GM18526 (cell line): ENCODE results near the gene NDRG2.

Source experiments
- POLR2A ChIP-seq: IDR thresholded peaks from 3 replicates; pipeline ENCODE4 v1.6.1; 2011; ENCODE audit not compliant: insufficient read length; ENCODE audit errors: extremely low read depth

Gene NDRG2

DNA sequence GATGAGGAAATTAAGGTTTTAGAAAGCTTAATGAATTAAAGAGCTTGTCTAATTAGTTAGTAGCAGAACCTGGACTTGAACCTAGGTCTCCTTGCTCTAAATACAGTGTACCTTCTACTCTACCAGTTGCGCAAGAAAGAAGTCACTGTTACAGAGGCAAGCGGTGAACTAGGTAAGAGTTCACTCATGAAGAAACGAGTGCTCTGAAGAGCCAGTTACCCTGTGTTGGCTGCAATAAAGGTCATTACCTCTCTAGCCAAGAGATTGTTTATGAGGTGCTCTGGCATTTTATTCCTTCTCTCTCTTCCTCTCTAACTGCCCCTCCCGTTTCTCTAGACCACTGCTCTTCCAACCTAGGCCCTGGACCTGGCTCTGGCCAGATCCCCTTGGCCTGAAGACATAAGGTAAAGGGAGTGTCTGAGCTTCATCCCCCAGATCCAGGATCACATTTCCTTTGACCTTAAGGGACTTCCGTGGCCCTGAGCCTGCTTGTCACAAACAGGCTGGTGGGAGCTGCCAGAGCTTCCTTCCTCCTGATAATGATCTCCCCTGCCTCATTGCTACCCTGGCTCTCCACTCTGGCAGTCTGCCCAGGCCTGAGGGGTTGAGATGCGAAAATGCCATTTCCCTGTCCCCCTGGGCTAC, 19.2 kb upstream of the NDRG2 start:
- TF ChIP-seq POLR2A: no peak

DNA sequence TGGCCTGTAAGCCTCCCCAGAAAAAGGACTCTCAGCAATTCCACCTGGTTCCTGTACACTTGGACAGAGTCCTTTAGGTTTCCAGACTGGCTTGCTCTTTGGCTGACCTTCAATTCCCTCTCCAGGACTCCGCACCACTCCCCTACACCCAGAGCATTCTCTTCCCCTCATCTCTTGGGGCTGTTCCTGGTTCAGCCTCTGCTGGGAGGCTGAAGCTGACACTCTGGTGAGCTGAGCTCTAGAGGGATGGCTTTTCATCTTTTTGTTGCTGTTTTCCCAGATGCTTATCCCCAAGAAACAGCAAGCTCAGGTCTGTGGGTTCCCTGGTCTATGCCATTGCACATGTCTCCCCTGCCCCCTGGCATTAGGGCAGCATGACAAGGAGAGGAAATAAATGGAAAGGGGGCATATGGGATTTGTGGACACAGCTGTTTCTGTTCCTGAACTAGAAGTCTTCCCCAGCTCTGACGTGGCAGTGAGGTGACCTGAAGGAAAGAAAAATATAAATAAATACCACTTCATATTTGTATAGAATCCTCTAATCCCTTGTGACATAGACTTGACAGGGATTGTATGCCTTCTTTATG, 18.6 kb upstream of the NDRG2 start:
- no peak for TF ChIP-seq POLR2A

DNA sequence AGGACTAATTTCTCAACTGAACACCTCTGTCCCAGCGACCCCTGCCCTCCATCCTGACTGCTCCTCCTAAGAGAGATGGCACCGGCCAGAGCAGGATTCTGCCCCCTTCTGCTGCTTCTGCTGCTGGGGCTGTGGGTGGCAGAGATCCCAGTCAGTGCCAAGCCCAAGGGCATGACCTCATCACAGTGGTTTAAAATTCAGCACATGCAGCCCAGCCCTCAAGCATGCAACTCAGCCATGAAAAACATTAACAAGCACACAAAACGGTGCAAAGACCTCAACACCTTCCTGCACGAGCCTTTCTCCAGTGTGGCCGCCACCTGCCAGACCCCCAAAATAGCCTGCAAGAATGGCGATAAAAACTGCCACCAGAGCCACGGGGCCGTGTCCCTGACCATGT, 18.1 kb upstream of the NDRG2 start:
- no peak for TF ChIP-seq POLR2A

DNA sequence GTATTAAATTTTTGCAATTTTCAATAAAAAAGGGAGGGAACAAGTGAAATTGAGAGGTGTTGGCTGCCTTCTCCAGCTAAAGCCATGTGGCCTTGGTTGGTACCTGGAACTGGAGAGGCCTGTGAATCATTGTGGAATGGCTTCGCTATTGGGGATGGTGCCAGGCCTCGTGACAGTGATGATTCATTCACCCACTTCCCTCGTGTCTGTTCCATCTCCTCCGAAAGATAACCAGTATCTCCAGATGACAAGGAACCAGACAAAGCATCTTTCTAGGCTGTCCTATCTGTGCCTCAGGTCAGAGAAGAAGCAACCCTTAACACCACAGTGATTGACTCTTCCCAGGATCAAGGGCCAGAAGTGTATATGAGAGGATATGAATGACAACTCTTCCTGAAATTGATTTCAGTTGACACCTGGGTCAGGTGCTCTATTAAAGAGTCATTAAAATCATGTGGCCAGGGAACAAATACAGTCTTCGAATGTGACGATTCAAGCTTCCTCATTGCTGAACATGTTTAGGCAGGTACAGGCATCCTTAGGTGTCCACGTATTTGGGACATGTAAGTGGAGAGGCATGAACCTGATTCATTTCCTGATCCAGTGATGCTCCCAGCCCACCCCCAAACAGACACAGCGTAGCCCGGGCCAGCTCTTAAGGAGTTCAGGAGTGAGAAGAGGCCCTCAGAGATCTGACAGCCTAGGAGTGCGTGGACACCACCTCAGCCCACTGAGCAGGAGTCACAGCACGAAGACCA, 17.0 kb upstream of the NDRG2 start, which contains the start of gene RNASE7:
Gene RNASE7 (plus strand): TSS at position 687 of the 758 bp plus-strand sequence. CDS start 631 bp downstream, outside the sequence.
- no peak for TF ChIP-seq POLR2A

DNA sequence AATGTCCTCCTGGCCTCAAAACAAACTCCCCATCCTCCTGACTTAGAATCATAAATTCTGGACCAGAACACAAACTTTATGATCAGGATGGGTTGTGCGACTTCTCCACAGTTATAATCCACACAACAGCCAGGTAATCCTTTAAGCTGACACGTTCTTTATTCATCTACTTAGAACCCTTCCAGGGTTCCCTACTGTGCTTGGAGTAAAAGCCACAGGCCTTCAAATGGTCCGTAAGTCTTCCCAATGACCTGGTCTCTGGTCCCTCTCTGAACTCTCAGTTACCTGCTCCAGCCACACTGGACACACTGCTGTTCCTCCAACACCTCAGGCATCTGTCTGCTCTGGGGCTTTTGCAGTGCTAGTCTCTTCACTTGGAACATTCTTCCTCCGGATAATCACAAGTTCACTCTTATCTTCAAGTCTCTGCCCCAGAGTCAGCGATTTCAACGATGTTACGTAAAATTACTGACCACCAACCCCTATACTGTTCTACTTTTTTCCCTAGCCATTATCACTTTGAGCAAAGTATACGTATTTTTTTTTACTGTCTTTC, 15.6 kb upstream of the NDRG2 start:
- TF ChIP-seq POLR2A: no peak

DNA sequence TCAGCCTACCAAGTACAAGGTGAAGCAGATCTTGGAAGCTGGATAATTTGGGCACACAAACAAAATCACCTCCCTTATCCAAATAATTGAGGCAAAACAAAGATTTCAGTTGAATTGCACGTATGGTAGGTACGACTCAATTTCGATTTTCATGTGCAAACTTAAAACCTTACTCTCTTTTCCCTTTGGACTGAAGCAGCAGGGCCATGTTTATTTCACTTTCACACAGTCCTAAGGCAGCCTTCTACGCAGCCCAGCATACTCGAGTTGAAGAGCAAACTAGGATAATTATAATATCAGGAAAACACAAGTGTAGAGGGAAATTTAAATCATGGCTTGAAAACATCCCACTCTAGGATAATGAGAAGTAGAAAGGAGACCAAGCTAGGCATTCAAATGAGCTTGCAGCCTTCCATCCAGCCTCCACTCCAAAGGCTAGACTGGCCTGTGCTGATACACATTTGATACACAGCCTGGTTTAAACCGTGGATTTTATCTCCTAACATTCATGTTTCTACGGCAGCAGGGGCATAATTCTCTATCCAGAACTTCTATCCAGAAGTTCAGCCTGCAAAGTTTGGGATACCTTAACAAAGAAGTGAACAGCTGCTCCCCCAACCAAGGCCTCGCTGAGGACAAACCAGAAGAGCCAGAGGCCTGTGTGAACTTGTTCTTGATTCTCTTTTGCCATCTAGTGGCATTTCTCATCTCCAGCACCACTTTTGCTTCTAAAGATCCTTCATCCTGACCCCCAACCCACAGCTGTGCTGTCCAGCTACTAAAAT, 14.9 kb upstream of the NDRG2 start:
- no peak for TF ChIP-seq POLR2A

DNA sequence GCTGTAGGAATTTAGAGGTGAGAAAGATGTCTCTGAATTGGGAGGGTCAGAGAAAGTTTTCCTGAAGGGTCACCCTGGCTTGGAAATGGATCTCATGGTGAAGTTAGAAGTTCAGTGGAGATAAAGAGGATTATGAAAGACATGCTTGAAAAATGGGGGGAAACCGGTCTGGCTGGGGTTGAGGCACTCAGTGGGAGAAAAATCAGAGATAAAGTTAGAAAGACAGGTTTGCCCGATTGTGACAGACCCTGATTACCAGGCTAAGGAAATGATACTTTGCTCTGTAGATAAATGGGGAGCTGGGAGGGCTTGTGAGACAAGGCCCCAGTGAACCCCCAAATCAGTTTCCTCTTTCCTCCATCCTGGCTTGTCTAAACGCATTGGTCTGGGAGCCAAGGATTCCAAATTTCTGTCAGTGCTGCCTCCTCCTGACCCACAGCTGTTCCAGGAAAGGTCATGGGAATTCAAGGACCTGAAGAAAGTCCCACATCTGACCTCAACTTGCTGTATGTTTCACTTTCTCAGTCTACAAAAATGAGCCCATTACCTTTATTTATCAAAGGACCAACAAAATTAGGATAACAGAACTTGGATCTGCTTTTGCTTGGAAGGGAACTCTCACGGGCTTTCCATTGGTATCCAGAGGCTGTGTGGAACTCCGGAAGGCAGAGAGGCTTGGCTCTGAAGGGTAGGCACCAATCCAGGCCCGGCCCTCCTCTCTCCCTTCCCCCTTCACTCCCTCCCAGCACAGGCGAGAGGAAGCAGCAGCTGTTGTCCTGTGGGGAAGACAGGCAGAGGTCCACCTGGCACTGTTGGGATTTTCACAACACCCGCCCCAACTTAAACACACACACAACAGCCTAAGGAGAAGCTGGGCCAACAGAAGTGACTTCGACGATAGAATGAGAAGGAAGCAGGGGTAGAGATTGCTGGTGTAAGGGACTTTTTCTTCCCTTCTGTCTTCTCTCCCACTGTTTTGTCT, 13.9 kb upstream of the NDRG2 start:
- no peak for TF ChIP-seq POLR2A

DNA sequence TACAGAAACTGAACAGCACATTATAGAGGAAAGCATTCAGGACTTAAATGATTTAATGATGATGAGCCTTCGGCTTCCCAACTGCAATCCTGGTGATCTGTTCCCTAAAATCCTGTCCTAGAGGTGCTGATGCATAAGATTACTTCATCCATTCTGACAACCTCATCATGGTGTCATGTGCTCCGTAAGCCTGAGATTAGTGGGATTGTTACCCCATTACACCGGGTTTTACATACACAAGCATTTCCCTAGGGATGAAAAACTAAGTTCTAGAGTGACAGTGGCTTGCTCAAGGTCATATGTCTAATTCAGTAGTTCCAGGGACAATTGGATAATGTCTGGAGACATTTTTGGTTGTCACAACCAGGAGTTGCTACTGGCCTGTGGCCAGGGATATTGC, 12.3 kb upstream of the NDRG2 start:
- no peak for TF ChIP-seq POLR2A

DNA sequence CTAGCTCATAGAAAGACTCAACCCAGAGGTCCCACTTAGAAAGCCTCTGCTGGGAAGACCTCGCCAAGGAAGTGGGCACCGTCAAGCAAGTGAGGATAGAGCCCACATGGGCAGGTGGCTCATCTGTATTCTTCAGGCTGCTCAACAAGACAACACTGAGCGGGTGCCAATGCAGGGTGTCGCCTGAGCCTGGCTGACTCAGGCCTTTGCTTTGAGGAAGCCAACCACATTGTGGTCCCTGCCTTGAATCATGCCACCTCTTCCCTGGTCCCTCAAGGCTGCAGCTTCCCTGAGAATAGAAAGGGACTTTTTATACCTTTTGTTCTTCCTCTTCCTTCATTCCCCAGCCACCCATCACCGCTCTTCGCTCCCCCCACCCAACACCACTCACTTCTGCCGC, 11.9 kb upstream of the NDRG2 start:
- no peak for TF ChIP-seq POLR2A

DNA sequence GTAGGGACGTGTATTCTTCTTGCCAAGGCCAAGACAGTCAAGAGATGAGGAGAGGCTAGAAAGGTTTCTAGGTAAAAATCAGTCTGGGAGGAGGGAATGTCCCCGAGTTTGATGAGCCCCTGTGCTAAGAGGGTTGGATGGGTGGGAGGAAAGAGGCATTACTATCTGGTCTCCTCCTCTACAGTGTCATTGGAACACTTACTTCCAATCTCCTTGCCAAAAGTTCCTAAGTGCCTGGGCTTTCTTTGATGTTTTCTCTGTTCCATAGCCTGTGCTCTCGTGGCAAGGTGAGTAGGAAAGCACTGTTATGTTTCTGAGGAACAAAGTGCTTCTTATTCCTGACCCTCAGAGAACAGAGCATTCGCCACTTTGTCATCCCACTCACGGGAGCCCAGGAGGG, 9.8 kb upstream of the NDRG2 start, which contains the start of gene RNASE13:
Gene RNASE13 (minus strand): TSS at position 101 of the 400 bp plus-strand sequence. CDS start 519 bp downstream, outside the sequence.
- no peak for TF ChIP-seq POLR2A

DNA sequence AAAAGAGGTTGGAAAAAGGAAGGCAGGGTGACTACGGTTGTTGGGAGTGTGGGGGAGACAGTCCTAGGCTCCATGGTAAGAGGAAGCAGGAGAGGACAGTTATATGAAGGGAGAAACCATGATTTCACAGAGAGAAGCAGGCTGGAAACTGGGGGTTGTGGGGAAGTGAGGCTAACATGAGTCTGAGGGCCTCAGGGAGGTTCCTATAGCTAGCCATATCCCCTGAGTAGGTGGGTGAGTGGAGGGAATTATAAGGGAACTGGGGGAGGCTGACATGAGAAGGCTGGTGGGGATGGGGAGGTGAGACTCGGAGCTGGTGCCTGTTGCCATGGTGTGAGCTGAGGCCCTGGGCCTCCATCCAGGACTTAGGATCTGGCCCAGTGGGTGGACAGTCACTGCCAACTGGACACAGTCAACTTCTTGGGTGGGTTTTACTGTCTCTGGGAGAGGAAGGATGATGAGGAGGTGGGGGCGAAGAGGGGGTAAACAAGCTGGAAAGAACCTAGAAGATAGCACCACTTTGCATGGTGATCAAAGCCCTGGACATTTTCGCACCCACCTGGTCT, 8.4 kb upstream of the NDRG2 start:
- TF ChIP-seq POLR2A: no peak

DNA sequence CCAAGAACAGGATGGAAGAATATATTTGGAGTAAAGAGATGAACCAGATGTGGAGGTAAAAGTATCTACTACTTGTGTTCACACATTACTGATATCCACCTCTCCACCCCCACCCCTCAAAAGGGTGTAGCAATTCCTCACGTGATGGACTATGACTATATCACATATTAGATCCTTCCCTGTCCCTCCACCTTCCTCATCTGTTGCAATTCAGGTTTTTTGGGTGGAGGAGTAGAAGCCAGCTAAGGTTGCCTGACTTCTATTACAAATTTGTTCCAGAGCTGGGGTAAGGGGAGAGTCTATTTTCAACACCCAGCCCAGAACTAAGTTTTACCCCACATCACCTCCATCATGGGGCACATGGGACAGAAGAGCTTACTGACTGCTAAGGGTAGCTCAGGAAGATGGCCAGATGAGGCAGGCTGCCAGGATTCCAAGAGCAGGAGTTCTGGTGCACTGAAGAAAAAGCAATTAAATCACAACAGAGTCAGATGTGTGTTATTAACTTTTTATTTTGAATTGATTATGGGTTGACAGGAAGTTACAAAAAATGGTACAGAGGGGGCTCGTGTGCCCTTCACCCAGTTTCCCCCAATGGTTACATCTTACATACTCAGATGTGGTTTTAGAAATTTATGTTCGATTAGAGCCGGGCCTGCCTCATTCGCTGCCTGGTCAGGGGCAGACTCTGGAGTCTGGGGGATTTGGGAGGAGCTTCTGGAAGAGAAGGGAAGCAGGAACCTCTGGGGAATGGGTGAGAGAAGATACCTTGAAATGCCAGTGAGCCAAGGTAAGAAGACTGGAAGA, 7.7 kb upstream of the NDRG2 start:
- TF ChIP-seq POLR2A: no peak

DNA sequence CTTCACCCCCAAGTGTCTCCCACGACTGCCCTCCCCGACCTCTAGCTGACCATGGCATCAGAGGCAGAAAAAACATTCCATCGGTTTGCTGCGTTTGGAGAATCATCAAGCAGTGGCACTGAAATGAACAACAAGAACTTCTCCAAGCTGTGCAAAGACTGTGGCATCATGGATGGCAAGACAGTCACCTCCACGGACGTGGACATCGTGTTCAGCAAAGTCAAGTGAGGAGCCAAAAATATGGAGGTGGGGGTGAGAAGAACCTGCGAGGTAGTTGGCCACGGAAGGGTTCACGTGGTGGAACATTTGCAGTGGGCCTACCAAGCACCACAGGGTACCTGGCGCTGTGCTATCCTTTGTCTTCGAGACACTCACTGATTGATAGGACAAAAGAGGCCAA, 5.7 kb upstream of the NDRG2 start:
- TF ChIP-seq POLR2A: no peak
